GM12873 (cell line): ENCODE results near the gene FARSA.

ENCODE experiments used
- CTCF ChIP-seq: IDR thresholded peaks from 2 replicates; pipeline ENCODE4 v1.5.1; 2012; ENCODE audit warnings: low read depth, mild to moderate bottlenecking, moderate library complexity, low read length, control low read depth; ENCODE audit not compliant: insufficient read depth; ENCODE audit errors: missing control alignments

Gene FARSA

GRCh38 chr19:12918253-12918652 is 15.3 kb downstream of the FARSA start:
- no peak for TF ChIP-seq CTCF

GRCh38 chr19:12913851-12914690 is 19.4 kb downstream of the FARSA start:
- no peak for TF ChIP-seq CTCF

- no peak for TF ChIP-seq CTCF
Observed at GRCh38 chr19:12913011-12913561, 20.4 kb downstream of the FARSA start.

GRCh38 chr19:12912571-12912970 is 20.9 kb downstream of the FARSA start:
- TF ChIP-seq CTCF, result no peak

- no peak for TF ChIP-seq CTCF
Observed at GRCh38 chr19:12907166-12907565, 26.3 kb downstream of the FARSA start.

- TF ChIP-seq CTCF, result peak; percentile 6
Observed at GRCh38 chr19:12899891-12900518, 33.5 kb downstream of the FARSA start.

GRCh38 chr19:12896460-12896859 is 37.1 kb downstream of the FARSA start:
- no peak for TF ChIP-seq CTCF
